HFF-Myc (cell line): ENCODE results near the gene FAM111B.

Experiments used
- DNase-seq: peaks from one replicate; pipeline ENCODE4 v3.0.0-alpha.2; 2011; ENCODE audit warnings: low read depth; ENCODE audit errors: extremely low read depth
- H3K4me3 ChIP-seq: replicated peaks from 2 replicates; pipeline ENCODE4 v1.5.1; 2011; ENCODE audit warnings: low read depth, mild to moderate bottlenecking, control low read depth, low read length
- TF ChIP-seq, protein P1 (sequence below): IDR thresholded peaks from 2 replicates; pipeline ENCODE4 v1.5.1; 2012; ENCODE audit warnings: mild to moderate bottlenecking, low read depth, low read length, control low read depth; ENCODE audit errors: missing control alignments

The FAM111B gene

DNA sequence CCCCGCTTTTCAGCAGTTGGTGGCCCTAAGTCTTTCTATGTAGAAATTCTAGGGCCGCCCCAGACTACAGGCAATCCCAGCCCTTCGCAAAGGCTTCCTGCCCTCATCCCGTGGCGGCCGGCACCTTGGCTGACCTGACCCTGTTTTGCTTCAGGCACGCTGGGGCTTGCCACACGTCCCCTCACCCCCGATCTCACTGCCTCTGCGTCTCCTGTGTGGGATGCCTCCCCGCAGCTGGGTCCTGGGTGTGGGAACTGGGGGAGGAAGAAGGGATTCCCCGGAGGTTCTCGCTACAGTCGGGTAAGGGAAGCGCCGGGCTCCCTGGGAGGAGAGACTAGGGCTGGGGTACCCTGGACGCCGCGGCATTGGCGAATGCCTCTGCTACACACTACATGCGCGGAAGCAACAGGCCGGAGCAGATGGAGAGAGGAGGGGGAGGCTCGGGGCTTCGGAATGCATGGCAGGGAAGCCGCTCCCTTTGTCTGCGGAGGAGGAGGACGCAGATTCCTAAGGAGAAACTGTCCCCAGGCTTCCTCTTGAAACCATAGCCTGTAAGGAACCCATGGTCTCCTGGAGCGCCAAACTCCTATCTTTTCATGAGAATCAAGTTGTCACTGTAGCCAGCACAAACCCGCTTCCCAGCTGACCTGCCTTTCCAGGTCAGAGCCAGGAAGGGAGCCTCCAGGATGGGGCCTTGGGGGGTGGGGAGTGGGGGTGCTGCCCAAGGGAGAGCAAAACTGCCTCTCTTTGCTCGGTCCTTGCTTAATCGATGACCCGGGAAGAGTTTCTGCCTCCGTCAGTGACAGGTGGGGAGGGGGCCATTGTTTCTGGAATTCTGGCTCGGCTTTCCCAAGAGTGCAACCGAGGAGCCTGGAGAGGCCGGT lies 66.3 kb downstream of the FAM111B start:
- TF ChIP-seq, protein P1, sequence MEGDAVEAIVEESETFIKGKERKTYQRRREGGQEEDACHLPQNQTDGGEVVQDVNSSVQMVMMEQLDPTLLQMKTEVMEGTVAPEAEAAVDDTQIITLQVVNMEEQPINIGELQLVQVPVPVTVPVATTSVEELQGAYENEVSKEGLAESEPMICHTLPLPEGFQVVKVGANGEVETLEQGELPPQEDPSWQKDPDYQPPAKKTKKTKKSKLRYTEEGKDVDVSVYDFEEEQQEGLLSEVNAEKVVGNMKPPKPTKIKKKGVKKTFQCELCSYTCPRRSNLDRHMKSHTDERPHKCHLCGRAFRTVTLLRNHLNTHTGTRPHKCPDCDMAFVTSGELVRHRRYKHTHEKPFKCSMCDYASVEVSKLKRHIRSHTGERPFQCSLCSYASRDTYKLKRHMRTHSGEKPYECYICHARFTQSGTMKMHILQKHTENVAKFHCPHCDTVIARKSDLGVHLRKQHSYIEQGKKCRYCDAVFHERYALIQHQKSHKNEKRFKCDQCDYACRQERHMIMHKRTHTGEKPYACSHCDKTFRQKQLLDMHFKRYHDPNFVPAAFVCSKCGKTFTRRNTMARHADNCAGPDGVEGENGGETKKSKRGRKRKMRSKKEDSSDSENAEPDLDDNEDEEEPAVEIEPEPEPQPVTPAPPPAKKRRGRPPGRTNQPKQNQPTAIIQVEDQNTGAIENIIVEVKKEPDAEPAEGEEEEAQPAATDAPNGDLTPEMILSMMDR = no peak
- DNase-seq = no peak
- H3K4me3 ChIP-seq = peak overlapping the region; percentile 38

DNA sequence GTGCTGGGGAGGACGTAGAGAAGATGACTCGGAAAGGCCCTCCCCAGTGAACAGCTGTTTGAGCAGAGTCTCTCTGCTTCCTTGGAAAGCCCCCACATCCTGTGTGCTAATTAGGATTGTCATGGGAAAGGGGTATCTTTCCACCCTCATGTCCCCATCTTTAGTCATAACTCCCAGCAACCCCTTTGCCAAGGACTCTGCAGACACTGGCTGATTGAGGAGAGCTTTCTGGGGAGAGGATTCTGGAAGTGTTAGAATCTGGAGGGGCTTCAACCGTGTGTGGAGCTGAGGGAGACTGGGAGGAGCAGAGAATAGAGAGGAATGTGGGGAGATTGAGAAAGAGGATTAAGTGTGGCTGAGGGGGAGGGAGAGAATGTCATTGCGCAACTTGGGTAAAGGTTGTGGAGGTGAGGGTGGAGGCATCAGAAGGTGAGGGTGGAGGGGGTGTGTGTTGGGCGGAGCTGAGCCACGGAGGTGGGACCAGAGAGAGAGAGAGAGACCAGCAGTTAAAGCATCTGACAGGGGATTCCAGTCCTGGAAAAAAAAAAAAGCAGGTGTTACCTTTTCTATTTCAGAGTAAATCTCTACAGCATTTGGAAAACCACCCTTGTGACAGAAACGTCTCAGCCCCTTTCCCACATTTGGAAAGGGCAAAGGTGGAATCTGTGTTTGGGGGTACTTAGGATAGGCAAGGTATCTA lies 67.1 kb downstream of the FAM111B start:
- TF ChIP-seq, protein P1 = no peak
- no peak for DNase-seq
- H3K4me3 ChIP-seq = no peak overlapping the region

DNA sequence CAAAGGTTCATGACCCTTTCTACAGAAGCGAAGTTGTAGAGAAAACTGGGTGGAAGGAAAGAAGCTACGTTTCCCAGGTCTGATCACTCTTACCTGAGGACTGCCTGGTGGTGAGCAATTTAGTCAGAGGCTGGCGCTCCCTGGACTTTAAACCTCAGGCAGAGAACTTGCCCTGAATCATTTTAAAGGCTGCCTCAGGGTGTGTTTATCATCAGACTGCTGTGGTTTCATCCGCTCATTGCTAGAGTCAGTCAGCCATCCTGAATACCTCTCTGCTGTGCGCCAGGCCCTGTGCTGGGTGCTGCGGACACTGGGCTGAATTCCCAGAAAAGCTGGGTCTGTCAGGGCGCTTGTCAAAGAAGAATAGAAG lies 67.6 kb downstream of the FAM111B start:
- no peak for DNase-seq
- TF ChIP-seq, protein P1 = no peak
- no peak overlapping the region for H3K4me3 ChIP-seq

DNA sequence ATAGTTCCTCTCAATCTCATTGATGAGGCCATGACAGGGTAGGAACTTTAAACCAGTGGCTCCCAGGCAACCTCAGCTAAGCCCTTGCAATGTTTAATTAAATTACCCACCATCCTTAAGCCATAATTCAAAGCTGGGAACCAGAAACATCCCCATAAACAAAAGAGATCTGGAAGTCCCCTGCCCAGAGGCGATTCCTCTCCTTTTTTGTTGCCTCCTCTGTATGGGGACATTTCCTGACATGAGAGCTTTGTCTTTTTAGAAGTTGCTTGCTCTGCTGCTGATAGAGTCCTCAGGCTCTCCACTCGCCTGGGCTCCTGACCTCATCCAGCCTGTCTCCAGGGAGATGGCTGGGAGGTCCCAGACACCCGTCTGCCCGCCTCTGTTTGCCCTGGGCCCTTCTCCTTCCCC lies 68.1 kb downstream of the FAM111B start:
- TF ChIP-seq, protein P1 = no peak
- no peak overlapping the region for H3K4me3 ChIP-seq
- DNase-seq = no peak

DNA sequence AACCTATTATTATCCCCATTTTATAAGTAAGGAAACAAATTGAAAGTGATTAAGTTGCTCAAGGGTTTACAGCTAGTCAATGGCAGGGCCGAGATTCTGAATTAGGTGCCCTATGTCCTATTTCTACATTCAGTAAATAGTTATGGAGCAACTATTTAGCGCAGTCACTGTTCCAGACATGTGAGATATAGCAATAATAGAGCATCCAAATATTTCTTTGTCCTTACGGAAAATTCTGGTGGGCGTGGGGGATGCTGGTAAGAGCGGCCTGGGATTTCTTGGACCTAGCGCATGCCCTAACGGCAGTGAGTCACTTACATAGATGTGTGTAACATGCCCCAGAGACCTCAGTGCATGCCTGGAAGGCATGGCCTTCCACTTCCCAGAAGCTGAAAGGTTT lies 69.3 kb downstream of the FAM111B start:
- H3K4me3 ChIP-seq = no peak overlapping the region
- DNase-seq = no peak
- TF ChIP-seq, protein P1 = no peak
